Activated T-helper 1 cell treated with Interleukin-2 at 50 U/mL for 16 hours (primary cell): ENCODE measurements around the gene FGF6.
"Not testable (repeated sequence)": the region's sequence is repeated elsewhere in the genome, so short reads cannot be mapped to it uniquely, and the experiment has no call there.

Experiments
- DNase-seq: peaks from one replicate; pipeline ENCODE4 v3.0.0-alpha.2; 2020; ENCODE audit warnings: low read depth

FGF6 gene, protein sequence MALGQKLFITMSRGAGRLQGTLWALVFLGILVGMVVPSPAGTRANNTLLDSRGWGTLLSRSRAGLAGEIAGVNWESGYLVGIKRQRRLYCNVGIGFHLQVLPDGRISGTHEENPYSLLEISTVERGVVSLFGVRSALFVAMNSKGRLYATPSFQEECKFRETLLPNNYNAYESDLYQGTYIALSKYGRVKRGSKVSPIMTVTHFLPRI

GRCh38 chr12:4445156-4446101, at the start of gene FGF6:
FGF6 (minus strand) TSS chr12:4445815; CDS start chr12:4445570, 245 bp downstream.
- no peak for DNase-seq

DNA sequence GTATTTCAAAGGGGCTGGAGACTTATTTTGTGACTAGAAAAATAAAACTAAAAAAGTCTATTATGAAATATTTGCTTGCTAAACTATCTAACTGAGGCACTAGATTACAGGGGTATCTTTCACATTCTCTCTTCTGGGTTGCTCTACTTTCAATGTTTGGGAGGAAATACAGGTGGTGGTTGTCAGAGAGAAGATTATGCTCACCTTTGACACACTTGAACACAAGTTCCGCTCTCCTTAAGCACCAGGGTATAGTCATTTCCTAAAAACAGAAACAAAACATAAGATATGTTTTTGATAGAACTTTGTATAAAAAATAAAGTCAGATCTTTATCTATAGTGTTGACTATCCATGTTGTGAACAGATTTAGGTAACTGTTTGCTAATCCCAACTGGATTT, 45.4 kb upstream of the FGF6 start:
- no peak for DNase-seq

GRCh38 chr12:4489556-4489955, 43.9 kb upstream of the FGF6 start:
- no peak for DNase-seq

- DNase-seq, result no peak
Measured at GRCh38 chr12:4486980-4487379, 41.4 kb upstream of the FGF6 start.

GRCh38 chr12:4486049-4486699, 40.6 kb upstream of the FGF6 start:
- no peak for DNase-seq

DNA sequence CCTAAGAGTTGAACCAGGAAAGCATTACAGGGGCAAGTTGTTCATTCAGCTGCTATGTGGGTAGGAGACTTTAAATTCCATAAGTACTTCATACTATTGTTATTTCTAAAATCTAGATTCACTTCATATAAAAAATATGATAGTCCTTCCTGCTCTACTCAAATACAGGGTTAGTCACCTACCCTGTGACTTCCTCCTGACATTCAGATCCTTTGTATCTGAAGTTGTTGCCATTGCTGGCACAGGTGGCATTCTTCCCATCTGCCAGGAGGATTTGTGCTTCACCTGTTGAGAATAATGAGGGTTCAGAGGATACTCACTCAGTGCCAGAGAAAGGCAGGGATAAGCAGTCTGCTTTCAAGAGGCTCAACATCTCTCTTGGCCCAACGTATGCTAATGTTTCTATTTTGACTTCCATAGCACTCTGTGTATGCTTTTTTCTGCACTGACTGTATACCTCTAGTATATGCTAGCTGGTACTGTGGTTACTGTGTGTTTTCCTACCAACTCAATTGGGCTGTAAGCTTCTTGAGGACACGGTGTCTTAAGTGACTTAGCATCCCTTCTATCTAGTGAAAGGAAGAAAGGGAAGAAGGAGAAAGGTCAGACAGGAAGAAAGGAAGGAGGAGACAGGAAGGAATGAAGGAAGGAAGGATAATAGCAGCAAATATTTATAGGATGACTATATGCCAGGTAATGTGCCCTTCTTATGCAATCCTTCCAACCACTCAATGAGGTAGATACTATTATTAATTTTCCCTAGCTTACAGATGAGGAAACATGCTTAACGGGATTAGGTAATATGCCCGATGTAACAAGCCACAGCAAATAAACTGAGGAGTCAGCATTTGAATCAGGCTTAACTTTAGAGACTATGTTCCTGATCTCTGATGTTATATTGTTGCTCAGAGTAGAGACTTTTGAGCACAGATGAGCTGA, 38.5 kb upstream of the FGF6 start:
- DNase-seq, result no peak

DNA sequence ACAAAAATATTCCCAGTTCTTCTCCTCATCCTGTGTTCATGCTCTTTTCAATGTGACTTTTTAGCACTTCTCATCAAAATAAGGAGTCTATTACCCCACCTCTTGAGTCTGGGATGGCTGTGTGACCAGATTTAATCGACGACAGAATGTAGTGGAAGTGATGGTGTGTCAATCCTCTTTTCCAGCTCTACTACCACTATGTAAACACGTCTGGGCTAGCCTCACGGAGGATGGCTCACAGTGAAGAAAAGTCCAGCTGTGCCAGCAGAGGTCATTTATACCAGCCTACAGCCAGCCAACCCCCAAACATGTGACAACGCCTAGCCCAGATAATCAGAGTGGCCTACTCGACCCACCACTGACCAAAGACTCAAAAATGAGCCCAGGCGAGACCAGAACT, 37.3 kb upstream of the FGF6 start:
- no peak for DNase-seq

DNA sequence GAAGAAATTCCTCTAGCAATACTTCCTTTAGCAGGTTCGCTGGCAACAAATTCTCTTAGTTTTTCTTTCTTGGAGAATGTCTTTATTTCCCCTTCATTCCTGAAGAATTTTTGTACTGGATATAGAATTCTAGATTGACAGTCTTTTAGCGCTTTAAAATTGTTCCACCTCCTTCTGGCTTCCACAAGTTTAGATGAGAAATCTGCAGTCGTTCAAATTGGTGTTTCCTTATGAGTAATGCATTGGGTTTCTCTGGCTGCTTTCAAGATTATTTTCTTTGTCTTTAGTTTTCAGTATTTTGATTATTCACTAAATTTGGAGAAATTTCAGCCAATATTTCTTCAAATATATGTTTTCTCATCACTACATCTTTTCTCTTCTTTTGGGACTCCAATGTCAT, 33.3 kb upstream of the FGF6 start:
- no peak for DNase-seq

DNA sequence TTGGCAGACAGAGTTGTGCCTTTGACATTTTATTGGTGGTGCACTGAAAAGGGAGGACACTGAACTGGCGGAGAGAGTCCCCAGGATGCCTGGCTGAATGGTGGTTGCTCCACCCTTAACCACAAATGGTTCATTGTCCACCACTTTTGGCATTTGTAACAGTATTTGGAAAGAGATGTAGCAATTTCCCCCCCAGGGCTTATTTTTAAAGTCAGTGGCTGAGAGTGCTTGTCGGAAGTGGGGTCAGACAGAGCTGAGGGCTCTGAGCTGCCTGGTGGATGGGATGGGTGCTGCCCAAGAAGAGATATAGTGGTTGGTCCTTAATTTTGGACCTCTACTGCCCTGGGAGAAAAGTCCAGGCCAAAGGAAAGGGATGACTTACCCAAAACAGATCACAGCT, 31.5 kb upstream of the FGF6 start:
- DNase-seq, result no peak

GRCh38 chr12:4472046-4472445, 26.4 kb upstream of the FGF6 start:
- no peak for DNase-seq

DNA sequence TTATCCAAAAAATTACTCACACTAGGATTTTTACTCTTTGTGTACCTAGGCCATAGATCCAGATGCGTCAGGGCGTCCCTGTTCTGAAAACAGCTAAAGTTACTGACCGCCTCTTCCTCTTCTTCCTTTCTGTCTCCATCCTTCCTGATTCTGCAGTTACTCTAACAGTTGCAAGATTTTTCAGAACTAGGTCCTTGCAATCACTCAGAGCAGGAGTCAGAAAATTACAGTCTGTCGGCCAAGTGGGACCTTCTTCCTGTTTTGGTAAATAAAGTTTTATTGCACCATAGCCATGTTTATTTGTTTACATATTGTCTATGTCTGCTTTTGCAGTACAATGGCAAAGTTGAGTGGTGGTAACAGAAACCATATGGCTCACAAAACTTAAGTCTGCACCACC, 25.6 kb upstream of the FGF6 start:
- DNase-seq, result no peak

- no peak for DNase-seq
Measured at GRCh38 chr12:4468994-4469393, 23.4 kb upstream of the FGF6 start.

- DNase-seq, result no peak
Measured at GRCh38 chr12:4460761-4461160, 15.1 kb upstream of the FGF6 start.

GRCh38 chr12:4455849-4456248, 10.2 kb upstream of the FGF6 start:
- not testable (repeated sequence) for DNase-seq

- DNase-seq, result no peak
Measured at GRCh38 chr12:4454315-4454860, 8.8 kb upstream of the FGF6 start.

DNA sequence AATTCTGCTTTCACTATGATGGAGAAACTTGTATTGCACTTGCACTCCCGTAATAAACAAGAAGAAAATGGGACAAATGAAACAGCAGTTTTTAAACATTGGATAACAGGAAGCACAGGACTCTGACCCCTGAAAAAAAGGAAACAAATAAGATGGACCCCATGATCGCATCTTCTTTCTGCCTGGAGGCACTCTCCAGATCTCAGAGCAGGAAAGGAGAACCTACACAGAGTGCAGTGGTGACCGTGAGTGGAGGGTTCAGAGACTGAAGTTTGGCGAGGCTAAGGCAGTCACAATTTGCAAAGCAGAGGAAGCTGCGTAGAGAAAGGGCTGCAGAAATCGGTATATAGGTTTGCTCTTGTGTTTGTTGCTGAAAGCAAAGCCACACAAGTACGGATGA, 6.1 kb upstream of the FGF6 start:
- no peak for DNase-seq

DNA sequence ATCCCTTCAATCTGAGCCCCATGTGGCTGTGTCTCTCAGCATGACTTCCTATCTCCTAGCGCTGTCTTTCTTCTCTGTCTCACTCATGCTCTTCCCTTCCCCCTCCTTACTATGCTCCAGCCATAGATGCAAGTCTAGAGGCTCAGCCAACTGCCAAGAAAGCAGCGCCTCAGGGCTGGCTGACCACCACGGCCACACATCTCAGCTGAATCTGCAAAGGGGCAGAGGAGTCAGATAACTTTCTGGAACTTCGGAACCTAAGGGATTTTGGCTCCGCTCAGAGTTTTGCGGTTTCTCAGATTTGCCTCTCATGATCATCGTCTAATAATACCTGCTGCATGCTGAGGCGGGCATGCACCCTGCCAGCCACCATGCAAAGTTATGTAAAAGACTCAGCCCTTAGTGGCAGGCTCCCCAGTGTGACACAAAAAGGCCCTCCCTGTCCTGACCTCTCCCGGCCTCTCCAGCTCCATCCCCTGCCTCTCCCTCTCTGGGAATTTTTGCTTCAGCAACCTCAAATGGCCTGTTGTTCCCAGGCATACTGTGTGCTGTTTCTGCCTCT, 5.0 kb upstream of the FGF6 start:
- DNase-seq, result no peak

DNA sequence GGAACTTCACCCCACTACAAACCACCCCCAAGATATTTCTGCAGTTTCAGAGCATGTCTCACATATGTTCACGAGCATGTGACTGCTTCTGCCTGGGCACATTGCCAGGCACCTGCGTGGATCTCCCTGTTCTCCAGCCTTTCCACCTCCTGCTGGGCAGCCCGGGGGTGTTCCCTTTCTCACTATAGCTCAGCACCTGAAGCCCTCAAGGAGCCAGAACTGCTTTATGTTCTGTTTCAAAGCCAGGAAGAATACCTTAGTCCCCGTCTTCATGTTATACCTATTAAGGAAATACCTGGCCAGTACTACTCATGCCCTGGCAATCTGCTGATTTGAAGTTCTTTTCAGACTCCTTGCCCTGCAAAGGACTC, 4.2 kb upstream of the FGF6 start:
- no peak for DNase-seq

GRCh38 chr12:4448943-4449850, 3.6 kb upstream of the FGF6 start:
- no peak for DNase-seq

- DNase-seq, result no peak
Measured at GRCh38 chr12:4448371-4448940, 2.8 kb upstream of the FGF6 start.
